H9 (cell line): ENCODE data around the gene ARHGAP10. TPM values are rescaled to one million over a fixed set of nuclear protein-coding genes. Genes with fewer than 3 reads are reported as not detected.

Experiments
- DNase-seq: peaks from one replicate; pipeline ENCODE4 v3.0.0-alpha.2; 2017
- H2AFZ ChIP-seq: one replicate; pipeline ENCODE4 v1.6.1; 2013; ENCODE audit warnings: mild to moderate bottlenecking, low read length, control low read depth, moderate library complexity
- H2AK5ac ChIP-seq: 2 replicates; pipeline ENCODE4 v1.6.1; 2013; ENCODE audit warnings: low read length, control low read depth, mixed read lengths; ENCODE audit not compliant: insufficient read length
- H2BK120ac ChIP-seq: one replicate; pipeline ENCODE4 v1.6.1; 2013; ENCODE audit warnings: low read depth, mild to moderate bottlenecking, low read length, control low read depth, inconsistent platforms; ENCODE audit not compliant: poor library complexity, severe bottlenecking
- H2BK12ac ChIP-seq: 2 replicates; pipeline ENCODE4 v1.6.1; 2013; ENCODE audit warnings: low read length, control low read depth, mixed read lengths, low read depth; ENCODE audit not compliant: insufficient read length
- H2BK15ac ChIP-seq: 2 replicates; pipeline ENCODE4 v1.6.1; 2013; ENCODE audit warnings: low read depth, low read length, control low read depth
- H2BK20ac ChIP-seq: one replicate; pipeline ENCODE4 v1.6.1; 2013; ENCODE audit warnings: low read depth, mild to moderate bottlenecking, low read length, control low read depth, inconsistent platforms; ENCODE audit not compliant: poor library complexity, severe bottlenecking
- H2BK5ac ChIP-seq: 2 replicates; pipeline ENCODE4 v1.6.1; 2013; ENCODE audit warnings: low read length, control low read depth, mixed read lengths; ENCODE audit not compliant: insufficient read length
- H3K14ac ChIP-seq: 2 replicates; pipeline ENCODE4 v1.6.1; 2013; ENCODE audit warnings: low read length, control low read depth; ENCODE audit not compliant: insufficient read depth
- H3K18ac ChIP-seq: 2 replicates; pipeline ENCODE4 v1.6.1; 2013; ENCODE audit warnings: low read depth, mild to moderate bottlenecking, mixed read lengths, low read length, control low read depth; ENCODE audit not compliant: insufficient read length
- H3K23ac ChIP-seq: 2 replicates; pipeline ENCODE4 v1.6.1; 2013; ENCODE audit warnings: low read length, control low read depth, mixed read lengths, low read depth; ENCODE audit not compliant: insufficient read length
- H3K23me2 ChIP-seq: 2 replicates; pipeline ENCODE4 v1.6.1; 2013; ENCODE audit warnings: low read depth, mild to moderate bottlenecking, mixed read lengths, low read length, control low read depth; ENCODE audit not compliant: insufficient read length, poor library complexity, severe bottlenecking
- H3K27ac ChIP-seq: 2 replicates; pipeline ENCODE4 v1.5.1; 2013; ENCODE audit warnings: low read length, control low read depth, mixed read lengths, low read depth; ENCODE audit not compliant: insufficient read length
- H3K27me3 ChIP-seq: 2 replicates; pipeline ENCODE4 v1.6.1; 2013; ENCODE audit warnings: low read length, control low read depth, inconsistent platforms; ENCODE audit not compliant: insufficient read depth
- H3K4ac ChIP-seq: 2 replicates; pipeline ENCODE4 v1.6.1; 2013; ENCODE audit warnings: low read depth, mild to moderate bottlenecking, control low read depth, inconsistent platforms, low read length, moderate library complexity
- H3K4me1 ChIP-seq: 2 replicates; pipeline ENCODE4 v1.6.1; 2013; ENCODE audit warnings: low read length, control low read depth, inconsistent platforms; ENCODE audit not compliant: insufficient read depth
- H3K4me2 ChIP-seq: 2 replicates; pipeline ENCODE4 v1.6.1; 2013; ENCODE audit warnings: low read length, control low read depth, mixed read lengths; ENCODE audit not compliant: insufficient read length, insufficient read depth
- H3K56ac ChIP-seq: 2 replicates; pipeline ENCODE4 v1.6.1; 2013; ENCODE audit warnings: low read depth, mild to moderate bottlenecking, mixed read lengths, low read length, control low read depth; ENCODE audit not compliant: insufficient read length
- H3K79me1 ChIP-seq: 2 replicates; pipeline ENCODE4 v1.6.1; 2013; ENCODE audit warnings: low read depth, mild to moderate bottlenecking, moderate library complexity, low read length, control low read depth, inconsistent platforms; ENCODE audit not compliant: insufficient read depth, poor library complexity, severe bottlenecking
- H3K79me2 ChIP-seq: 2 replicates; pipeline ENCODE4 v1.6.1; 2013; ENCODE audit warnings: low read length, control low read depth, inconsistent platforms; ENCODE audit not compliant: insufficient read depth
- H3K9ac ChIP-seq: 2 replicates; pipeline ENCODE4 v1.6.1; 2013; ENCODE audit warnings: low read length, control low read depth, mixed read lengths; ENCODE audit not compliant: insufficient read length; ENCODE audit errors: extremely low read depth
- H3K9me3 ChIP-seq: one replicate; pipeline ENCODE4 v1.6.1; 2013; ENCODE audit warnings: low read depth, low read length, inconsistent platforms; ENCODE audit not compliant: control insufficient read depth
- H3T11ph ChIP-seq: one replicate; pipeline ENCODE4 v1.6.1; 2013; ENCODE audit warnings: mild to moderate bottlenecking, low read length, control low read depth, inconsistent platforms
- H4K20me1 ChIP-seq: one replicate; pipeline ENCODE4 v1.6.1; 2013; ENCODE audit not compliant: control insufficient read depth, insufficient read length, insufficient read depth
- H4K5ac ChIP-seq: 2 replicates; pipeline ENCODE4 v1.6.1; 2013; ENCODE audit warnings: low read depth, mild to moderate bottlenecking, mixed read lengths, low read length, control low read depth; ENCODE audit not compliant: insufficient read length
- H4K8ac ChIP-seq: replicated peaks from 2 replicates; pipeline ENCODE4 v1.6.1; 2013; ENCODE audit warnings: low read length, control low read depth, mixed read lengths, low read depth; ENCODE audit not compliant: insufficient read length
- H4K91ac ChIP-seq: 2 replicates; pipeline ENCODE4 v1.6.1; 2013; ENCODE audit warnings: low read depth, mild to moderate bottlenecking, moderate library complexity, mixed read lengths, low read length, control low read depth; ENCODE audit not compliant: insufficient read length
- H3K27ac Mint-ChIP-seq, 3 experiments: 2 replicates in 2 of 3; 3 replicates in 1 of 3; pipeline ENCODE4 v1.8.0; 2020 to 2021; ENCODE audit warnings: mixed read lengths in 3 of 3, mild to moderate bottlenecking in 1 of 3, moderate library complexity in 1 of 3
- H3K27me3 Mint-ChIP-seq: 2 replicates; pipeline ENCODE4 v1.8.0; 2021; ENCODE audit warnings: low read depth, mild to moderate bottlenecking, moderate library complexity, mixed read lengths
- H3K36me3 Mint-ChIP-seq, 3 experiments: 2 replicates in 2 of 3; 3 replicates in 1 of 3; pipeline ENCODE4 v1.8.0; 2020 to 2021; ENCODE audit warnings: low read depth in 3 of 3, mixed read lengths in 3 of 3; ENCODE audit not compliant: insufficient read depth in 1 of 3
- H3K4me1 Mint-ChIP-seq, 2 experiments: 2 replicates each; pipeline ENCODE4 v1.8.0; 2020; ENCODE audit warnings: mixed read lengths in 2 of 2
- H3K4me3 Mint-ChIP-seq, 2 experiments: 2 replicates in 1 of 2; 3 replicates in 1 of 2; pipeline ENCODE4 v1.8.0; 2020 to 2021; ENCODE audit warnings: mild to moderate bottlenecking in 2 of 2, mixed read lengths in 2 of 2, moderate library complexity in 1 of 2
- H3K9me3 Mint-ChIP-seq, 2 experiments: 2 replicates in 1 of 2; 3 replicates in 1 of 2; pipeline ENCODE4 v1.8.0; 2020; ENCODE audit warnings: mild to moderate bottlenecking in 2 of 2, mixed read lengths in 2 of 2, moderate library complexity in 1 of 2
- CTCF ChIP-seq: fragments of 200-600 bp; sonication (generic); conservative IDR thresholded peaks from 3 replicates; pipeline ENCODE4 v1.8.0; 2021; ENCODE audit warnings: antibody characterized with exemption, mild to moderate bottlenecking
- WGBS: extraction: QIAGEN DNeasy Blood & Tissue Kit; methylation state at CpG from one replicate; pipeline ENCODE4 v1.1.7; 2013; ENCODE audit warnings: missing lambda C conversion rate, low lambda C conversion rate, mixed read lengths; ENCODE audit not compliant: insufficient read length; ENCODE audit errors: extremely low coverage; 5-methylcytosine and 5-hydroxymethylcytosine counted together
- total RNA-seq: library from RNA; stranded (reverse); gene quantifications from 2 replicates; pipeline ENCODE4 v1.2.1, GENCODE V29; 2021

Gene ARHGAP10
- total RNA-seq, 1 experiment from 2014 or later = 7.8 TPM

- DNase-seq = no peak
- H3K18ac ChIP-seq = no peak overlapping the region
- peak overlapping the region; percentile 64 for H3K4me2 ChIP-seq
- no peak overlapping the region for H4K91ac ChIP-seq
- H3K79me2 ChIP-seq = peaks cover 3% of the 10 kb centered on the region; the same call in 1 of the 2 replicates
- H3K79me1 ChIP-seq = peaks cover 5% of the 10 kb centered on the region
- no peak overlapping the region for H3K56ac ChIP-seq
- H4K5ac ChIP-seq = no peak overlapping the region
- H3K4ac ChIP-seq = no peak overlapping the region
- no peaks in the 10 kb centered on the region for H3K4me1 ChIP-seq
- Mint-ChIP-seq H3K9me3 (peaks cover 0 to 4% of the 10 kb centered on the region in 2 experiments; a peak in 2 of 5 replicates), H3K27me3 (peaks cover 9% of the 10 kb centered on the region), H3K36me3 (peaks cover 3 to 11% (median 8%) of the 10 kb centered on the region in 3 experiments; a peak in 6 of 7 replicates), H3K4me1 (peaks cover 19 to 21% of the 10 kb centered on the region in 2 experiments), H3K27ac (peak overlapping the region in 2 of 3 experiments; percentile 97 to 98; a peak in 4 of 7 replicates), H3K4me3 (peak overlapping the region; percentile 83 to 87)
- no peak overlapping the region for H2AK5ac ChIP-seq
- H3K9ac ChIP-seq = peak overlapping the region; percentile 89
- no peaks in the 10 kb centered on the region for H3K27me3 ChIP-seq
- H3K14ac ChIP-seq = peak overlapping the region; percentile 6; the same call in 1 of the 2 replicates
- no peak overlapping the region for H2BK20ac ChIP-seq
- no peak overlapping the region for H3T11ph ChIP-seq
- no peak overlapping the region for H4K8ac ChIP-seq
- WGBS = no CpG with 5 or more reads among the region's 10 CpGs
- H2BK120ac ChIP-seq = no peak overlapping the region
- H4K20me1 ChIP-seq = no peaks in the 10 kb centered on the region
- H3K23ac ChIP-seq = no peak overlapping the region
- no peak for TF ChIP-seq CTCF
- H3K23me2 ChIP-seq = peaks cover 8% of the 10 kb centered on the region
- H2BK15ac ChIP-seq = no peak overlapping the region
- no peak overlapping the region for H2BK5ac ChIP-seq
- no peaks in the 10 kb centered on the region for H3K9me3 ChIP-seq
- no peak overlapping the region for H2BK12ac ChIP-seq
- no peak overlapping the region for H3K27ac ChIP-seq
- H2AFZ ChIP-seq = no peak overlapping the region
Measured at GRCh38 chr4:147683188-147683591, 48.7 kb upstream of the ARHGAP10 start.
